ENCODE results near the gene PDE4D. TPM values are rescaled to one million over a fixed set of nuclear protein-coding genes. Genes with fewer than 3 reads are reported as not detected.
"Not testable (repeated sequence)": the region's sequence is repeated elsewhere in the genome, so short reads cannot be mapped to it uniquely, and the experiment has no call there.

The PDE4D gene
- total and polyA plus RNA-seq, 2 donors = 21.2 to 30.3 TPM

DNA sequence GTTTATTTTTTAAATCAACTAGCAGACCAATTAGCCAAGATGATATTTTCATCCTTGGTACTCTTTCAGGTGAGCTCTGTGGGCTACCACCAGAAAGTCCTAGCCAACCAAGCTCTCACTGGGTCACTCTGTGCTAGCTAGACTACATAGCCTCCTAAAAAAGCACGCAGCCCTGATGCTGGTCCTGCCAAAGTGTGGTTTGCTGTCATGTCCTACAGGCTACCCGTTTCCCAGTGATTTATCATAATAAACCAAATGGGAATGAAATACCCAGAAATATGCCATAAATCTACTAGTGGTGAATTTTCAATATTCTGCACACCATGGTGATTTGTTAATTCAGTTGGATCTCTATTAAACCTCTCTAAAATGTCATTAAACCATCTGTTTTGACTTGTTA is 829.2 kb downstream of the PDE4D start:
- DNase-seq (ENCODE audit: low read depth in 6 of 9, low spot score in 9 of 9) = no peak
- Histone ChIP-seq H3K9me3 (ENCODE audit: control insufficient read depth in 2 of 2, insufficient read depth in 1 of 2, low read length in 1 of 2) (no peaks in the 10 kb centered on the region), H3K27ac (ENCODE audit: low read depth in 1 of 2, low read length in 1 of 2) (no peak overlapping the region)

DNA sequence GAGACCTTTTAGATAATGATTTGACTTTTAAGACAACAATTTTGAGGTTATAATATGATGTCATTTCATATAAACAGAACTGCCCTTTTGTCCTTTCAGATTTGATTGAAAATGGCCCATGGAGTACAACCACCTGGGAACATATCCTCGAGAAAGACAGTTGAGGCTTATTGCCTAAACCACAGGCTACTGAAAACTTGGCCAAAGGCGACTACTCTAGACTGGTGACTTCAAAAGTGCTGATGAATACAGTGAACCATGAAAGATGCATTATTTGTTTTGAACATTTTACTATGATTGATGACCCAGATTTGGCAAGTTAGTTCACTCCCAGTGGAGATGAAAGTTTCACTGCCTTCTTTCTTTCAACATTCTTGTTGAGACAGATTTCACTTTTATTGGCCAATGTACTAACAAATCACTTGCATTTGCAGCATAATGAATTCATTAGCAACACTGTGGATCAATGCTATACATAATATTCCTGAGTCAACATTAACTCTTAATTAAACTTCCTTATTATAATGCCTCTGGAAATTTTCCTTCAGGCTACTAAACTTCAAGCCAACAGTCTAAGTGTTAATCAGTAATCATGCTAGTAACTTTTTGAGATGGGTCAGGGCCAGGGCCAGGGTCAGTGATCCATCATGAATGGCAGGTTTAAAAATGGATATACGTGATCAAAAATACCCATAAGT is 830.4 kb downstream of the PDE4D start:
- Histone ChIP-seq H3K4me3 (ENCODE audit: low read length in 2 of 2) (no peak overlapping the region), H3K27me3 (ENCODE audit: control insufficient read depth in 2 of 2, insufficient read depth in 1 of 2, low read length in 1 of 2) (no peaks in the 10 kb centered on the region), H3K36me3 (ENCODE audit: control insufficient read depth in 2 of 2, insufficient read depth in 2 of 2, low read length in 1 of 2) (no peaks in the 10 kb centered on the region), H3K4me1 (ENCODE audit: control insufficient read depth in 2 of 2, insufficient read depth in 2 of 2, low read length in 2 of 2) (no peaks in the 10 kb centered on the region), H3K27ac (ENCODE audit: low read depth in 1 of 2, low read length in 1 of 2) (no peak overlapping the region), H3K9me3 (ENCODE audit: control insufficient read depth in 2 of 2, insufficient read depth in 1 of 2, low read length in 1 of 2) (no peaks in the 10 kb centered on the region)
- DNase-seq (ENCODE audit: low read depth in 6 of 9, low spot score in 9 of 9) = no peak
- 74% methylated on average over 3 of the region's 3 CpGs for WGBS

More for the DNA sequence above, 829.2 kb downstream of the PDE4D start:
- 42% methylated on average over 2 of the region's 2 CpGs for WGBS
- Histone ChIP-seq H3K36me3 (ENCODE audit: control insufficient read depth in 2 of 2, insufficient read depth in 2 of 2, low read length in 1 of 2) (no peaks in the 10 kb centered on the region), H3K27me3 (ENCODE audit: control insufficient read depth in 2 of 2, insufficient read depth in 1 of 2, low read length in 1 of 2) (no peaks in the 10 kb centered on the region), H3K4me3 (ENCODE audit: low read length in 2 of 2) (no peak overlapping the region), H3K4me1 (ENCODE audit: control insufficient read depth in 2 of 2, insufficient read depth in 2 of 2, low read length in 2 of 2) (no peaks in the 10 kb centered on the region)

DNA sequence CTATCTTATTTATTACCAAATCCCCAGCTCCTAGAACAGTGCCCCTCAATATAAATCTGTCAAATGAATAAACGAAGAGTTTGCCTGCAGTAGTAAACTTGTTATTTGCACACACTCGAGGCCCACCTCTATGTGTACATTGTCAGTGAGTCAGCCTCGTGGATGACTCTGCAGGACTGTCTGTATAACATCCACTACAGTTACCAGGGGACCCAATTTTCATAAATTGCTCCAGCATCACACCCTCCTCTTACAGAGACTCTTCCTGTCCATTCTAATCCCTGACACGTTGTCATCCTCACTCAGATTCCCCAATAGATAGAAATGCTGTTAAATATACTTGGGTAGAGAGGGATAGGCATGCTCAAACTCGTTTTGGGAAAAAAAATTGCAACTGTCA is 832.1 kb downstream of the PDE4D start:
- 78% methylated on average over 5 of the region's 5 CpGs for WGBS

DNA sequence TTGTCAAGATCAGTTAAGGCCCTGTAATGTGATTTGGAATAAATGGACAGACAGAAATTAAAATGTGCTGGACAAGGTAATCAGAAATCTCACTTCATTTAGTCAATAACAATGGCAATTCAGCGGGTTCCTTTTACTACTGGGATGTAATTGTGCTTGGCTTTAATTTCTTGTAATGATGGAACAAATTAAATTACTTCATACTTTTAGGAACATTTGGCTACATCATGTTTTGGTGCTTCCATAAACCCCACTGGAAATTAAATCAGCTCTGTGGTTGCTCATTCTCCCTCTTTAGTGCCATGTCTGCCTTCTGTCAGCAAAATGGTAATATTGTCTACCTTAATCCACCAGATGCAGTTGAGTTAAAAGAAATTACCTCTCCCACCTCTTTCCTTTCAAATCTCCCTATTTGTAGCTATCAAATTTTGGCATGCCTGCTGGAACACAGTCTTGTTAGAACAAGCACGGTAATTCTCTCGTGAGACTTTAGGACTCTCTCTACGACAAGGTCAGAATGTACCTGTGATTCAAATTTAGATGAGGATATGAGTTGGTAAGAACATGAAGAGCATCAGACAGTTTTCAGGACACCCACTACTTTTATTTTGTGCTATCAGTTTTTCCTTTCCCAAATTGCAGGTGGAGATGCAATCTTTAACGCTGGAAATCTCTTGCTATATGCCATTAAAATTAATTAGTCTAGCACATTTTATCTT is 834.4 kb downstream of the PDE4D start:
- no peaks in the 10 kb centered on the region for H3K4me1 ChIP-seq (ENCODE audit: control insufficient read depth in 2 of 2, insufficient read depth in 2 of 2, low read length in 2 of 2)
- H3K27ac ChIP-seq (ENCODE audit: low read depth in 1 of 2, low read length in 1 of 2) = no peak overlapping the region
- 74% methylated on average over 5 of the region's 5 CpGs for WGBS
- DNase-seq (ENCODE audit: low read depth in 6 of 9, low spot score in 9 of 9) = no peak
- no peaks in the 10 kb centered on the region for H3K9me3 ChIP-seq (ENCODE audit: control insufficient read depth in 2 of 2, insufficient read depth in 1 of 2, low read length in 1 of 2)
- H3K4me3 ChIP-seq (ENCODE audit: low read length in 2 of 2) = no peak overlapping the region
- H3K36me3 ChIP-seq (ENCODE audit: control insufficient read depth in 2 of 2, insufficient read depth in 2 of 2, low read length in 1 of 2) = no peaks in the 10 kb centered on the region
- no peaks in the 10 kb centered on the region for H3K27me3 ChIP-seq (ENCODE audit: control insufficient read depth in 2 of 2, insufficient read depth in 1 of 2, low read length in 1 of 2)

More for the DNA sequence above, 832.1 kb downstream of the PDE4D start:
- Histone ChIP-seq H3K4me3 (ENCODE audit: low read length in 2 of 2) (no peak overlapping the region), H3K27me3 (ENCODE audit: control insufficient read depth in 2 of 2, insufficient read depth in 1 of 2, low read length in 1 of 2) (no peaks in the 10 kb centered on the region), H3K27ac (ENCODE audit: low read depth in 1 of 2, low read length in 1 of 2) (no peak overlapping the region), H3K9me3 (ENCODE audit: control insufficient read depth in 2 of 2, insufficient read depth in 1 of 2, low read length in 1 of 2) (no peaks in the 10 kb centered on the region), H3K36me3 (ENCODE audit: control insufficient read depth in 2 of 2, insufficient read depth in 2 of 2, low read length in 1 of 2) (no peaks in the 10 kb centered on the region), H3K4me1 (ENCODE audit: control insufficient read depth in 2 of 2, insufficient read depth in 2 of 2, low read length in 2 of 2) (no peaks in the 10 kb centered on the region)
- DNase-seq (ENCODE audit: low read depth in 6 of 9, low spot score in 9 of 9) = no peak

GRCh38 chr5:59058237-59058636 is 835.3 kb downstream of the PDE4D start:
- Histone ChIP-seq H3K27ac (ENCODE audit: low read depth in 1 of 2, low read length in 1 of 2) (no peak overlapping the region), H3K9me3 (ENCODE audit: control insufficient read depth in 2 of 2, insufficient read depth in 1 of 2, low read length in 1 of 2) (no peaks in the 10 kb centered on the region), H3K27me3 (ENCODE audit: control insufficient read depth in 2 of 2, insufficient read depth in 1 of 2, low read length in 1 of 2) (no peaks in the 10 kb centered on the region), H3K36me3 (ENCODE audit: control insufficient read depth in 2 of 2, insufficient read depth in 2 of 2, low read length in 1 of 2) (no peaks in the 10 kb centered on the region), H3K4me3 (ENCODE audit: low read length in 2 of 2) (no peak overlapping the region), H3K4me1 (ENCODE audit: control insufficient read depth in 2 of 2, insufficient read depth in 2 of 2, low read length in 2 of 2) (no peaks in the 10 kb centered on the region)
- 97% methylated on average over 1 of the region's 1 CpG for WGBS
- DNase-seq (ENCODE audit: low read depth in 6 of 9, low spot score in 9 of 9) = no peak

GRCh38 chr5:59056599-59056998 is 836.9 kb downstream of the PDE4D start:
- H3K9me3 ChIP-seq (ENCODE audit: control insufficient read depth in 2 of 2, insufficient read depth in 1 of 2, low read length in 1 of 2); H3K27me3 ChIP-seq (ENCODE audit: control insufficient read depth in 2 of 2, insufficient read depth in 1 of 2, low read length in 1 of 2); DNase-seq (ENCODE audit: low read depth in 6 of 9, low spot score in 9 of 9); H3K27ac ChIP-seq (ENCODE audit: low read depth in 1 of 2, low read length in 1 of 2); H3K4me1 ChIP-seq (ENCODE audit: control insufficient read depth in 2 of 2, insufficient read depth in 2 of 2, low read length in 2 of 2); H3K4me3 ChIP-seq (ENCODE audit: low read length in 2 of 2); H3K36me3 ChIP-seq (ENCODE audit: control insufficient read depth in 2 of 2, insufficient read depth in 2 of 2, low read length in 1 of 2): not testable (repeated sequence)
- WGBS = 94% methylated on average over 3 of the region's 3 CpGs

DNA sequence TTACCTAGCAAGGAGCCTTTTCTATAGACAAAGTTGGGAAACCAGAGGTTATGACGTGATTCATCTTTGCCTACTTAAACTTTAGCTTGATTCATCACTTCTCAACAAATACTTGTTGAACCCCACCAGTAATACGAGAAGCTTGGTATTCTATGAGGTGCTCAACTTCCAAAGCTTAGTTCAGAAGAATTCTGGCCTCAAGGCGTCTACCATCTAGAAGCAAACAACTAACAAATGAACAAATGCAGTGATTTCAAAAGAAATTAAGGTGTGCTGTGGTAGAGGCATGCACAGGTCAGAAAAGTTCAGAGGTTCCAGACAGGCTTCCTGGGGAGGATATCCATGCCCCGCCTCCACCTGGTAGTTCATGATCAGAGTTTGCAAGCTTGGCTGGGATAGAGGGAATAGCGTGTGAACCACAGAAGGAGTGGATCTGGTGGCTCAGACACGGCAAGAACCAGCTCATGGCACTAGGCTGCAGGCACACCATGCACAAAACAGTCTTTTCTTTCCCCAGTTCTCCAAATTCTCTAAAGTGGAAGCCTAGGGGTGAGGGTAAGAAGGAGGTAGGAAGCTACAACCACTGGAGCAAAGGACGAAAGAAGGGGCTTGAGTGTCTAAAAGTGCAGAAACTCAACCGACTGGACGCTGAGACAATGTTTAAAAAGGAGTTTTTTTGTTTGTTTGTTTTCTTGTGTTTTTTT is 837.6 kb downstream of the PDE4D start:
- WGBS = 98% methylated on average over 9 of the region's 9 CpGs
- no peaks in the 10 kb centered on the region for H3K27me3 ChIP-seq (ENCODE audit: control insufficient read depth in 2 of 2, insufficient read depth in 1 of 2, low read length in 1 of 2)
- no peak overlapping the region for H3K4me3 ChIP-seq (ENCODE audit: low read length in 2 of 2)
- H3K27ac ChIP-seq (ENCODE audit: low read depth in 1 of 2, low read length in 1 of 2) = no peak overlapping the region
- H3K4me1 ChIP-seq (ENCODE audit: control insufficient read depth in 2 of 2, insufficient read depth in 2 of 2, low read length in 2 of 2) = no peaks in the 10 kb centered on the region
- no peaks in the 10 kb centered on the region for H3K36me3 ChIP-seq (ENCODE audit: control insufficient read depth in 2 of 2, insufficient read depth in 2 of 2, low read length in 1 of 2)
- DNase-seq (ENCODE audit: low read depth in 6 of 9, low spot score in 9 of 9) = no peak
- no peaks in the 10 kb centered on the region for H3K9me3 ChIP-seq (ENCODE audit: control insufficient read depth in 2 of 2, insufficient read depth in 1 of 2, low read length in 1 of 2)

DNA sequence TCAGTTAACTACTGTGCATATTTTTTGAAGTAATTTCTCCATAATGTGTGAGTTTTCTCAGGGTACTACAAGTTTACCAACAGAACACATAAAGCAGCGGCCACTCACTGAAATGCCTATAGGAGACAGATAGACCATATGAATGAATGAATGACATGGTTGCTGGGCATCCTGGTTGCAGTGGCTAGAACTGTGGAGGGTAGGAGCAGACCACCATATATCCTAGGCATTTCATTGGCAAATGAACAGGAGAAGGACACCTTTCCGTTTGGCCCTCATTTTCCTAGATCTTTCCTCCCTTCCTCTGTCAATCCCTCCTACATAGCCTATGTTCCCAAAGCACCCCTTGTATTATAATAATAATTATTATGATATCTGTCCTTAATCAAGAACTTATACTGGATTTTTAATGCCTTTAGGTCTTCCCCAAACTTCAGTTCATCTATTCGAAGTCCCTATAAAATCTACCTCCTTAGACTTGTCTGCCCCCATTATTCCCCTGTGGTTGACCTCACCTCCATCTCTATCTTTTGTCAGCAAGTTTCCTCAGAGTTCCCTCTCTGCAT is 838.5 kb downstream of the PDE4D start:
- no peaks in the 10 kb centered on the region for H3K4me1 ChIP-seq (ENCODE audit: control insufficient read depth in 2 of 2, insufficient read depth in 2 of 2, low read length in 2 of 2)
- 97% methylated on average over 3 of the region's 3 CpGs for WGBS

DNA sequence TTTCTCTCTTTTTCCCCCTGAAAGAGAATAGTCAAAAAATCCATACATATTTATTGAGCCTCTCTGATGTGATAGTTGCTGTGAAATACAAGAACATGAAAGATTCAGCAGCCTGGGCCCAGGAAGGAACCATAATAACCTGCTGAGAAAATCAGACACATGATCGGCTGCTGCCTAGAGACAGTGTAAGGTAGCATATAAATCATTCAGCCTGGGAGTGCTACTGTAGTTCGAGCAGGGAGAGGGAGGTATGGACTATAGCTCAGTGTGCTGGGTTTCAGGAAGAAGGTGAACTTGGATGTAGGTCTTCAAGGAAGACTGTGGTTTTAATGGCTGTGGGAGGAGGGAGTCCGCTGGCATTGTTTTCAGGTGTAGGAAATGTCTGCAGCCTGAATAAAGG is 841.6 kb downstream of the PDE4D start:
- no peak for DNase-seq (ENCODE audit: low read depth in 6 of 9, low spot score in 9 of 9)
- no peaks in the 10 kb centered on the region for H3K36me3 ChIP-seq (ENCODE audit: control insufficient read depth in 2 of 2, insufficient read depth in 2 of 2, low read length in 1 of 2)
- H3K4me1 ChIP-seq (ENCODE audit: control insufficient read depth in 2 of 2, insufficient read depth in 2 of 2, low read length in 2 of 2) = no peaks in the 10 kb centered on the region
- no peaks in the 10 kb centered on the region for H3K9me3 ChIP-seq (ENCODE audit: control insufficient read depth in 2 of 2, insufficient read depth in 1 of 2, low read length in 1 of 2)
- no peaks in the 10 kb centered on the region for H3K27me3 ChIP-seq (ENCODE audit: control insufficient read depth in 2 of 2, insufficient read depth in 1 of 2, low read length in 1 of 2)
- 86% methylated on average over 3 of the region's 3 CpGs for WGBS
- H3K27ac ChIP-seq (ENCODE audit: low read depth in 1 of 2, low read length in 1 of 2) = no peak overlapping the region
- H3K4me3 ChIP-seq (ENCODE audit: low read length in 2 of 2) = no peak overlapping the region

More for the DNA sequence above, 838.5 kb downstream of the PDE4D start:
- Histone ChIP-seq H3K27ac (ENCODE audit: low read depth in 1 of 2, low read length in 1 of 2) (no peak overlapping the region), H3K4me3 (ENCODE audit: low read length in 2 of 2) (no peak overlapping the region), H3K9me3 (ENCODE audit: control insufficient read depth in 2 of 2, insufficient read depth in 1 of 2, low read length in 1 of 2) (no peaks in the 10 kb centered on the region), H3K27me3 (ENCODE audit: control insufficient read depth in 2 of 2, insufficient read depth in 1 of 2, low read length in 1 of 2) (no peaks in the 10 kb centered on the region), H3K36me3 (ENCODE audit: control insufficient read depth in 2 of 2, insufficient read depth in 2 of 2, low read length in 1 of 2) (no peaks in the 10 kb centered on the region)
- no peak for DNase-seq (ENCODE audit: low read depth in 6 of 9, low spot score in 9 of 9)
